ENCODE data around the gene AP2A2.

AP2A2 gene

GRCh38 chr11:925496-926301, at the start of gene AP2A2:
Gene AP2A2, plus strand, starts transcription at chr11:925870. Its CDS starts 152 bp downstream, at chr11:926022.
- DNase-seq = peak; percentile 93

GRCh38 chr11:876545-876944, 49.1 kb upstream of the AP2A2 start:
- DNase-seq = no peak

GRCh38 chr11:877565-877964, 48.1 kb upstream of the AP2A2 start:
- DNase-seq = no peak

GRCh38 chr11:880447-880846, 45.2 kb upstream of the AP2A2 start:
- DNase-seq = no peak

DNA sequence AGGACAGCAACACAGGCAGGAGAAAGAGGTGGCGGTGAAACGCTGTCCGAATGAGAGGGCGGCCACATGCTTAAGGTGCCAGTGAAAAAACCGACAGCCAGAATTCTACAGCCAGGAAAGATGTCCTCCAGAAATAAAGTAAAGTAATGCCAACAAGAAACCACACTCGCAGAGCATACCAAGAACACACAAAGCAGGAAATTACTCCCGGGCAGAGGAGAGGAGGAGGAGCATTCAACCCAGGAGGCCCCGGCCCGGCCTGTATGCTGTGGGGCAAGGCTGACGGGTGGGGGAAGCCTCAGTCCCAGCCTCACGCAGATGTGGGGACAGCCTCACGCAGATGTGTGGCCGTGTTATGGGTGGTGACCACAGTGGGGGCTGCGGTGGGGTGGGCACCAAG, 43.1 kb upstream of the AP2A2 start:
- DNase-seq = no peak

DNA sequence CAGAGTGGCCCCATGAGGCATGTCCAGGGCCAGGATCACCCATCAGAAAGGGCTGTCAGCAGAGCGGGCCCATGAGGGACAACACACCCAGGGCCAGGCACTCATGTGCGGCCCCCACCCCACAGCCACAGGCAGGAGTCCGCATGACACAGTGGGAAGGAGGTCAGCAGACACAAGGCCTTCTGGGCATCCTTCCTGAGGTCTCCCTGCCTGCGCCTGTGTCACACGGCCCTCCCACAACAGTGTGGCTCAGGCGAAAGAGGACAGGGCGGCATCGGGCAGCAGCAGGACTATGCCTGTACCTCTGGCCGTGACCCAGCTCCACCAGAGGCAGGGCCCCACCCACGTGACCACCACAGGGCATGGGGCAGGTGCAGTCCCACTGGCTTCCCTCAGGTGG, 42.1 kb upstream of the AP2A2 start:
- DNase-seq = no peak

DNA sequence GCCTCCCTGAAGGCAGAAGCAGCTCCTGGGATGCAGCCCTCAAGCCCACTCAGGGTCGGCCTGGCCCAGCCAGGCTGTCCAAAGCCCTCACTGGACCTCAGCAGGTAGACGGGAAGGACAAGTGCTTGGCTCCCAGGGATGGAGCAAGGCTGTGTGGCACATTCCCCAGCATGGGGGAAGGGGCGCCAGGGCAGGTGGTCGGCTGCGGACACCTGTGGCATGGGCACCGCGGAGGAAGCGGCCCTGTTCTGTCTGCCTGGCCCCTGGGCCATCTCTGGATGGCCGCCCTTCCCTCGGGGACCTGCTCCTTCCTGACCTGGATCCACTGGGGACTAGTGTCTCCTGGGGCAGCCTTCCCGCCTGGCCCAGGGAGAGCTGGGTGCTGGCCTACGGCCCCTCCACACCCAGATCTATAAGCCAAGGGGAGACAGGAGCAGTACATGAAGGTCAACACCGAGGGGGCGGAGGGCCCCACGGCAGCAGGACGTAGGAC, 41.0 kb upstream of the AP2A2 start:
- DNase-seq = no peak

DNA sequence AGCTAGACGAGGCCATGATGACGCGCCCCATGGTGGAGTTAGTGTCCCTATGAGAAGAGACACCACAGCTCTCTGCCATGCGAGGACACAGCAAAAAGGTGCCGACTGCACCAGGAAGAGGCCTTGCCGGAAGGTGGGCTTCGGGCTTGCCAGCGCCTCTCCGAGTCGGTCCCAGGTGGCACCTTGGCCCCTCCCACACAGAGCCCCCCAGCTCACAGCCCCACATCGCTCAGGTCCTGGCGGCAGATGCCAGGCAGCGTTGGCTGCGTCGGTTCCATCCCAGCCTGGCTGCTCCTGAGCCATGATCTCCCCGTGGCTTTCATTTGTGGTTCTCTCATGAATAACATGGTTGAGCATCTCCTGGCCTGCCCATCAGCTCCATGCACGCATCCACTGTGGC, 39.1 kb upstream of the AP2A2 start:
- DNase-seq = no peak

GRCh38 chr11:887589-887988, 38.1 kb upstream of the AP2A2 start:
- no peak for DNase-seq

- no peak for DNase-seq
Measured at GRCh38 chr11:888310-889212, 37.1 kb upstream of the AP2A2 start.

- DNase-seq = no peak
Measured at GRCh38 chr11:889257-889656, 36.4 kb upstream of the AP2A2 start.

GRCh38 chr11:889687-890475, 35.8 kb upstream of the AP2A2 start:
- DNase-seq = no peak

- no peak for DNase-seq
Measured at GRCh38 chr11:890794-891540, 34.7 kb upstream of the AP2A2 start.

DNA sequence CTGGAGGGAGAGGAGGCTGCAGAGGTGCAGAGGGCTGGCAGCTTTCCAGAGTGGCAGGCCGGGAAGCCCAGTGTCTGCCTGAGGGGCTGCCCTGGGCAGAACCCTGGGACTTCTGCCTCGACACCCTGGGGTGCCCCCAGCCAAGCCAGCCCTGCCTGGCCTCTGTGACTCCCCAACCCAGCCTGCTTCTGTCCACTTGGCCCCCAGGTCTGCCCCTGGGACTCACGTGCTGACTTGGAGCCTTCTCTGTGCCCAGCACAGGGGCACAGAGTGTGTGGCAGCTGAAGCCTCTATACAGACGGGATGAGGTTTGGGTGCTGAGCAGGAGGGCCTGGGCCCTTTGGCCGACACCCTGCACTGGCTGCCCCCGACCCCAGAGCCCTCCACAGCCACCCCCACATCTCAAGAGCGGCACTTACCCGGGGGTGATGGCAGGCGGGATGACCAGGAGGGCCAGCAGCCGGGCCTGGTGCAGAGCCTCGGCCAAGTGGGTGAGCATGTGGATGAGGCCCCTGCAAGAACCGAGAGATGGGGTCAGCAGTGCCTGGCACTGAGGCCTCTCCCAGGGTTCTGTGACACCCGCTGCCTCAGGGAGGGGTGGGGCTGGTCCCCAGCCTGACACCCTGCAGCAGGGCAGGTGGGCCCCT, 32.5 kb upstream of the AP2A2 start:
- no peak for DNase-seq

- DNase-seq = no peak
Measured at GRCh38 chr11:894575-895201, 31.0 kb upstream of the AP2A2 start.

- DNase-seq = no peak
Measured at GRCh38 chr11:895331-896110, 30.1 kb upstream of the AP2A2 start.

- DNase-seq = no peak
Measured at GRCh38 chr11:897253-898142, 28.2 kb upstream of the AP2A2 start.

DNA sequence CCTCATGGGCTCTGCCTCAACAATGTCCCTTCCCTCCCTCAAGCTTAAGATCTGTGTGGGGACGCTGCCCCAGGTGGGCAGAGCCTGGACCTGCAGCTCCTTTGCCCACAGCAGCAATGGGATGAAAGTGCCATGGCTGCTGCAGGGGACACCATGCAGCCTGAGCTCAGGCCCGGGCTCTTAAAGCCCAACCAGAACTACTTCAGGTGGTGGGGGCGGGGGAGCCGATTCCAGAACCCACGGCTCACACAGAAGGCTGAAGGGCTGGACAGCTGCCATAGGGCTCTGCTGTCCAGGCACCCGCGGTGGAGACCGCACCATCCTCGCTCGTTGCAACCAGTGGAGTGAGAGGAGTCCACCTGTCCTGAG, 27.5 kb upstream of the AP2A2 start:
- DNase-seq = peak; percentile 15

DNA sequence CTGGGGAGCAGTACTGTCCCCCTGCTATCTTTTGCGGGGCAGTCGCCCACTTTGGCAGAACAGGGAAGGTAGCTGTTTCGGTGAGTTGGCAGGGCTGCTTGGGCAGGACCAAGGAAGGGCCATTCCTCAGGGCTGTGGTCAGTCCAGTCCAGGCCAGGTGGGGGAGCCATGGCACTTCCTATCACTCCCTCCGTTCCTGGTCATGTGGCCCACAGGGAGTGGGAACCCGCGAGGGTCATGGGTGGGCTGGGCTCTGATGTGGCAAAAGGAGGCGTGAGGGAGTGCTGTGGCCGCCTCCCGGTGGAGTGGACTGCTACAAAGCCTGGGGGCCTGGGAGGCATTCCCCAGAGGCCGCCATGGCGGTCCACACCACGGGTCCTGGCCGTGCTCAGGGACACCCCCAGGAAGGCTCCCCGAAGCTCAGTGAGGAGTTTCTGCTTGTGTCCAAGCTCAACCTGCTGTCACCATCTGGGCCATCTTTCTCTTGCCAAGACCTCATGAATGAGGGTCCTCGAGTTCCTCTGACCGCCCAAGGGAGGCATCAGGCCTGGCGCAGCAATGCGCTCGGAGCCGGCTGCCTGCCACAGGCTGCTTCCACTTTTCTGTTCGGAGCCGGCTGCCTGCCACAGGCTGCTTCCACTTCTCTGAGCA, 27.0 kb upstream of the AP2A2 start:
- peak; percentile 13 for DNase-seq
